Naive B cell (primary cell): Measurements from ENCODE around the gene NYAP1. TPM values are rescaled to one million over a fixed set of nuclear protein-coding genes. Genes with fewer than 3 reads are reported as not detected.
A peak's percentile ranks its signal among the peaks of the same experiment; 100 is the strongest.
"Not testable (repeated sequence)": the region's sequence is repeated elsewhere in the genome, so short reads cannot be mapped to it uniquely, and the experiment has no call there.

Source experiments
- ATAC-seq, 2 donors: fragments of 150-1000 bp; cut with Tn5 transposase; 2 replicates each; pipeline ENCODE4 v1.10.0; 2021; ENCODE audit warnings: low read depth in 2 of 2, mild to moderate bottlenecking in 2 of 2, moderate library complexity in 2 of 2
- DNase-seq: peaks from one replicate; pipeline ENCODE4 v3.0.0; 2022
- H3K27ac Mint-ChIP-seq, 6 donors: one replicate each; pipeline ENCODE4 v1.8.0; 2020 to 2022; ENCODE audit warnings: mild to moderate bottlenecking in 6 of 6, mixed read lengths in 6 of 6, moderate library complexity in 5 of 6, inconsistent platforms in 2 of 6
- H3K27me3 Mint-ChIP-seq, 3 donors: one replicate each; pipeline ENCODE4 v1.8.0; 2021 to 2022; ENCODE audit warnings: mixed read lengths in 3 of 3, mild to moderate bottlenecking in 1 of 3
- H3K36me3 Mint-ChIP-seq, 2 donors: one replicate each; pipeline ENCODE4 v1.8.0; 2020 to 2022; ENCODE audit warnings: mixed read lengths in 2 of 2, inconsistent platforms in 1 of 2, mild to moderate bottlenecking in 1 of 2
- H3K4me1 Mint-ChIP-seq, 3 donors: one replicate each; pipeline ENCODE4 v1.8.0; 2020 to 2022; ENCODE audit warnings: mixed read lengths in 3 of 3, inconsistent platforms in 1 of 3, mild to moderate bottlenecking in 1 of 3, moderate library complexity in 1 of 3
- H3K4me3 Mint-ChIP-seq, 8 donors: one replicate each; pipeline ENCODE4 v1.8.0; 2020 to 2022; ENCODE audit warnings: mild to moderate bottlenecking in 8 of 8, mixed read lengths in 8 of 8, moderate library complexity in 8 of 8, inconsistent platforms in 2 of 8
- H3K9me3 Mint-ChIP-seq, 7 donors: one replicate each; pipeline ENCODE4 v1.8.0; 2020 to 2022; ENCODE audit warnings: mixed read lengths in 7 of 7, mild to moderate bottlenecking in 5 of 7, inconsistent platforms in 2 of 7, moderate library complexity in 1 of 7
- polyA plus RNA-seq, 6 donors: library from polyadenylated mRNA; unstranded; fragments of 300-500 nt; fragmentation: Illumina TruSeq; gene quantifications; one replicate each; pipeline ENCODE4 v1.2.3, GENCODE V29; 2021; ENCODE audit warnings: low read depth in 6 of 6

Gene NYAP1
- polyA plus RNA-seq, 6 donors from 2014 or later: not detected

DNA sequence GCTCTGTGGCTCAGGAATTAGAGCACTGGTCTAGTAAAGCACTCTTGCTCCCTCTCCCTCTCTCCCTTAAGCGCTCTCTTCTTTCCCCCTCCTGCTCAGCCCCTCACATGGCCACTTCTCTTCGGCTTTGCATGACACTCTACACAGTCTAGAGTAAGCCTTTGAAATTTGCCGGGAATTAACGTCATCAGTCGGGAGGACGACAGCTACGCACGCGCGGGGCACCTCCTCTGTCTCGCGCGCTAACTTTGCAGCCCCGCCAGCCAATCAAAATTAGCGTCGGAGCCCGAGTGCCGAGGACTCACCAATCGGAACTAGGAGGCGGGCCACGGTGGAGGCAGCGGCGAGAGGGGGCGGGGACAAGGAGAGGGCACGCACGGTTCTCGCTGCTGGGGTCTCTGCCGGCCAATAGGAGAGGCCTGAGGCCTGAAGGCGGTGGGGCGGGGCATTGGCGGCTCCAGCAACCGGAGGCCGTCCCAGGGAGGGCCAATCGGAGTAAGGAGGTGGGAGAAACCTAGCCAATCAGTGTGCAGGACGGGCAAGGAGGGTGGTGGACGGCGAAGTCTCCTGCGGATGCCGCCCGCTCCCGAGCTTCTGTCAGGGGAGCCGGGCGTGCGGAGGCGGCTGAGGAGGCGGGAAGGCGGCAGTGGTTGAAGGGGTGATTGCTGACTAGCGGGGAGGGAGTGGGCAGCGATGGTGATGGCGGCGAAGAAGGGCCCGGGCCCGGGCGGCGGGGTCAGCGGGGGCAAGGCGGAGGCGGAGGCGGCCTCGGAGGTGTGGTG is 55.1 kb downstream of the NYAP1 start, which contains the start of gene AGFG2:
TSS of gene AGFG2 (plus strand) at position 550 of the 782 bp plus-strand sequence. CDS start at position 694, 144 bp downstream.
- H3K36me3 Mint-ChIP-seq: no peaks in the 10 kb centered on the region
- DNase-seq: peak; percentile 100
- peaks cover 19 to 27% (median 27%) of the 10 kb centered on the region in 3 donors for H3K4me1 Mint-ChIP-seq

DNA sequence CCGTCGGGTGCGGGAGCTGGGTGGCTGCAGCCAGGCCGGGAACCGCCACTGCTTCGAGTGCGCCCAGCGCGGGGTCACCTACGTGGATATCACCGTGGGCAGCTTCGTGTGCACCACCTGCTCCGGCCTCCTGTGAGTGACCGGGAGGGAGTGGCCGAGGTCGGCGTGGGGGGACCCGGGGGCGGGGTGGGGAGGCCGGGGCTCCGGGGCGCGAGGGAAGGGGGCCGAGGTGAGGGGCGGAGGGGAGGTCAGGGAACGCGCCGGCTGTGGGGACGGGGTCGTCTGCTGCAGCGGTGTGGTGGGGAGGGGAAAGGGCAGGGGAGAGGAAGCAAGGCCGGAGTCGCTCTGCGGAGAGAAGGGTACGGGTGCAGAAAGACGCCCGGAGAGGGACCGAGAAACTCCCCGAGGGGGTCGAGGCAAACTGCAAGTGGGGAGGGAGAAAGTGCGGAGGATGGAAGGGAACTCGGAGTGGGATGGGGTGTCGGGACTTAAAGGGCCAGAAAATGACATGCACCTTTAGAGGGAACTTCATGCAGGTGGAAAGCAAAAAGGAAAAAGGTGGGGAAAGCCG is 55.8 kb downstream of the NYAP1 start:
- H3K27ac Mint-ChIP-seq: peak overlapping the region in 4 of 6 donors; percentile 16 to 92 (median 72)
- no peaks in the 10 kb centered on the region for H3K9me3 Mint-ChIP-seq
- no peaks in the 10 kb centered on the region for H3K36me3 Mint-ChIP-seq
- H3K4me1 Mint-ChIP-seq: peaks cover 24 to 27% (median 27%) of the 10 kb centered on the region in 3 donors
- ATAC-seq (no peak), DNase-seq (no peak)
- H3K4me3 Mint-ChIP-seq: peak overlapping the region; percentile 86 to 99 (median 98)
- H3K27me3 Mint-ChIP-seq: no peaks in the 10 kb centered on the region

More for the DNA sequence above, 55.1 kb downstream of the NYAP1 start, which contains the start of gene AGFG2:
- Mint-ChIP-seq H3K27ac (peak within 1 kb of the TSS; percentile 40 to 95 (median 88)), H3K4me3 (peak within 1 kb of the TSS; percentile 86 to 99 (median 98)), H3K9me3 (no peaks in the 10 kb centered on the region), H3K27me3 (no peaks in the 10 kb centered on the region)
- ATAC-seq: peak; percentile 94 to 96

DNA sequence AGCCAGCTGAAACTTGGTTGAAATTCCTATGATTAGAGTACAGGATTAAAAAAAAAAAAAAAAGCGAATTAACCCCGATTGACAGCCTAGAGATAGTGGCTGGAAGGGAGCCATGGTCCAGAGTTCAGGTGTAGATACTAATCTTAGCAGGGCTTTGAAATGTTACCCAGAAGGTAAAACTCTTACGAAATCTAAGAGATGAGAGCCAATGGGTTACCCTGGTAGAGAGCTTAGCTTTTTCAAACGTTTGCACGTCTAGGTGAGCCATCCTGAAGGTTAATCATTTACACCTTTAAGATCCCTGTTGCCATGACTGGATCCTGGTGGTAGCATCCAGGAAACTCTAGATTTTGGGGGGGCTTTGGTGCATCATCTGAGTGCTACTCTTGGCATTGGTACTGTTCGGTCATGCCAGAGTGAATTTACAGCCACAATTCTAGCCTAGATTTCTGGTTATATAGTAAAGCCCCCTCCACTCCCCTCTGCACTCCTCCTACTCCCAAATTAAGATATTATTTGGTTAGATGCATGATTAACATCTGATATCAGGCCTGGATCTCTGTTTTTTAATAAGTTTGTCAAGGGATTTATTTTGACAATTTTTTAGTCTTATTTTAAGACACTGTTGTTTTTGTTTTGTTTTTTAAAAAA is 56.5 kb downstream of the NYAP1 start:
- Mint-ChIP-seq H3K36me3 (no peaks in the 10 kb centered on the region), H3K4me3 (peak overlapping the region; percentile 85 to 98 (median 92)), H3K4me1 (peaks cover 27 to 31% (median 28%) of the 10 kb centered on the region in 3 donors), H3K27ac (peak overlapping the region in 1 of 6 donors; percentile 16), H3K27me3 (no peaks in the 10 kb centered on the region), H3K9me3 (no peaks in the 10 kb centered on the region)
- no peak for ATAC-seq
- DNase-seq: no peak

DNA sequence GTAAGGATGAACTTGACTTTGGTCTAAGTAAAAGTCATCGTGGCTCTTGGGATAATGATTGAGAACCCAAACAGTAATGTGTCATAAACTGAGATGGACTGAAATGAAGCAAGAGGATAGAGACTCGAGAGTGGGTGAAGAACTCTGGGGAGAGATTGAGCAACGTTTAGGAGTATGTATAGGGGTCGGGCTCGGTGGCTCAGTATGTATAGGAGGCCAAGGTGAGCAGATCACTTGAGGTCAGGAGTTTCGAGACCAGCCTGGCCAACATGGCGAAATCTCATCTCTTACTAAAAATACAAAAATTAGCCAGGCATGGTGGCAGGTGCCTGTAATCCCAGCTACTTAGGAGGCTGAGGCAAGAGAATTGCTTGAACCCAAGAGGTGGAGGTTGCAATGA is 57.6 kb downstream of the NYAP1 start:
- not testable (repeated sequence) for H3K36me3 Mint-ChIP-seq, DNase-seq, H3K9me3 Mint-ChIP-seq, H3K27me3 Mint-ChIP-seq, ATAC-seq, H3K27ac Mint-ChIP-seq
- Mint-ChIP-seq H3K4me3 (peak overlapping the region in 4 of 8 donors; percentile 26 to 86 (median 56)), H3K4me1 (peaks cover 27 to 38% (median 31%) of the 10 kb centered on the region in 3 donors)

DNA sequence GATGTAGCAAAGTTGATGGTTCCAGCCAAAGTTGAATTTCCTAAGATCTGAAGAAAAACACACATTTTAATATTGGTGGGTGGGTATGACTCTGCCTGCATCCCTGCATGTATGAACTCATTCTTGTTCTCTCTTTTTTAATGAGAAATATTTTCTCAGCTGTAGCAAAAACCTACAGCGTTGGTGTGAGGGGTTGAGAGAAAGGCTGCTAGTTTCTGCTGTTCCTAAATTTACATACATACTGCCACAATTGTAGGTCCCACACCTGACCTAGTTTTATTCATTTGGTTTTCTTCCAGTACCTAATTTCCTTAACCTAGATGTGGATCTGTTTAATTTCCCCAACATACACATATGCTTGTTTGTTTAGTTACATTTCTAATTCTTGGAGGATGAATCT is 59.9 kb downstream of the NYAP1 start:
- ATAC-seq (no peak), DNase-seq (no peak)
- no peaks in the 10 kb centered on the region for H3K27me3 Mint-ChIP-seq
- H3K9me3 Mint-ChIP-seq: no peaks in the 10 kb centered on the region
- H3K4me1 Mint-ChIP-seq: peaks cover 34 to 48% (median 45%) of the 10 kb centered on the region in 3 donors
- no peak overlapping the region for H3K27ac Mint-ChIP-seq
- H3K36me3 Mint-ChIP-seq: no peaks in the 10 kb centered on the region
- peak overlapping the region in 1 of 8 donors; percentile 55 for H3K4me3 Mint-ChIP-seq

DNA sequence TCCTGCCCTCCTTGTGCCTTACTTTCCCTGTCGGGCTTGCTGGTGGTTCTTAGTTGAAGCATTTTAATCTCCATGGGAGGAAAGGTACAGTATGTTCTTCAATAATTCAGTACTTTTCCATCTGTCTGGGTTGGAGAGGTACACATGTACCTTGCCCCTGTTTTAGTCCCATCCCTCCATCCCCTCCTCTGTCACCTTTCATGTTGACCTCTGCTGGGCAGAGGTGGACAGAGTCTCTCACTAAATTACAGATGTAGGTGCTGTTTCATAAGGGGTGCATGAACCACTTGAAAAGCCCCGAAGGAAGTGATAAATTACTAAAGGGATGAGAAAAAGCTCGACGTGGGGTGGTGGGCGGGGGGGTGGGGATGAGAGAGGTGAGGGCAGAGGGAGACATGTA is 60.7 kb downstream of the NYAP1 start:
- Mint-ChIP-seq H3K4me1 (peaks cover 27 to 47% (median 44%) of the 10 kb centered on the region in 3 donors), H3K27me3 (no peaks in the 10 kb centered on the region), H3K9me3 (no peaks in the 10 kb centered on the region), H3K36me3 (no peaks in the 10 kb centered on the region), H3K27ac (peak overlapping the region in 1 of 6 donors; percentile 50), H3K4me3 (peak overlapping the region in 1 of 8 donors; percentile 55)
- DNase-seq: no peak
- no peak for ATAC-seq

Other genes starting within 250 kb of the NYAP1 start
- 10 to 100 TPM in 1 of 6 donors, 1 to 10 TPM in 5; 5.0 to 10.3 (median 8.5) TPM for gene SPDYE3, start 176.2 kb upstream of the NYAP1 start, polyA plus RNA-seq
- 10 to 100 TPM in 2 of 6 donors, 1 to 10 TPM in 4; 3.5 to 28.7 (median 7.0) TPM for gene PILRB, start 125.8 kb upstream of the NYAP1 start, polyA plus RNA-seq
- 1 to 10 TPM in 1 of 6 donors, under 1 TPM in 4, not detected in 1; 0.53 to 1.8 (median 0.53) TPM for gene PILRA, start 110.4 kb upstream of the NYAP1 start, polyA plus RNA-seq
- gene ZCWPW1, start 55.2 kb upstream of the NYAP1 start, polyA plus RNA-seq: 10 to 100 TPM in 5 of 6 donors, 1 to 10 TPM in 1; 9.4 to 24.9 (median 13.3) TPM
- gene MEPCE, start 54.1 kb upstream of the NYAP1 start, polyA plus RNA-seq: 10 to 100 TPM; 10.9 to 24.6 (median 19.5) TPM
- gene PPP1R35, start 47.4 kb upstream of the NYAP1 start, polyA plus RNA-seq: 10 to 100 TPM; 21.8 to 46.8 (median 27.5) TPM
- under 1 TPM in 1 of 6 donors, not detected in 5; 0.45 TPM for gene SPACDR, start 19.7 kb upstream of the NYAP1 start, polyA plus RNA-seq
- gene TSC22D4, start 4.7 kb upstream of the NYAP1 start, polyA plus RNA-seq: 10 to 100 TPM; 17.5 to 23.6 (median 20.7) TPM
- 1 to 10 TPM in 5 of 6 donors, not detected in 1; 3.1 to 5.9 (median 4.1) TPM for gene AGFG2, start 55.3 kb downstream of the NYAP1 start, polyA plus RNA-seq
- gene SAP25, start 90.0 kb downstream of the NYAP1 start, polyA plus RNA-seq: not detected
- gene LRCH4, start 102.2 kb downstream of the NYAP1 start, polyA plus RNA-seq: 100 to 1,000 TPM in 4 of 6 donors, 10 to 100 TPM in 2; 81.4 to 172 (median 106) TPM
- 1 to 10 TPM in 2 of 6 donors, under 1 TPM in 3, not detected in 1; 0.13 to 1.7 (median 0.89) TPM for gene FBXO24, start 102.4 kb downstream of the NYAP1 start, polyA plus RNA-seq
- gene PCOLCE, start 118.4 kb downstream of the NYAP1 start, polyA plus RNA-seq: 1 to 10 TPM in 1 of 6 donors, under 1 TPM in 4, not detected in 1; 0.23 to 1.1 (median 0.86) TPM
- gene MOSPD3, start 128.6 kb downstream of the NYAP1 start, polyA plus RNA-seq: 10 to 100 TPM in 5 of 6 donors, 1 to 10 TPM in 1; 7.7 to 18.2 (median 13.1) TPM
- gene TFR2, start 157.6 kb downstream of the NYAP1 start, polyA plus RNA-seq: 1 to 10 TPM in 1 of 6 donors, under 1 TPM in 3, not detected in 2; 0.58 to 1.3 (median 0.65) TPM
- gene ACTL6B, start 172.5 kb downstream of the NYAP1 start, polyA plus RNA-seq: not detected
- gene GNB2, start 189.8 kb downstream of the NYAP1 start, polyA plus RNA-seq: 10 to 100 TPM; 46.2 to 65.4 (median 56.2) TPM
- 1 to 10 TPM in 4 of 6 donors, under 1 TPM in 2; 0.69 to 2.9 (median 1.2) TPM for gene GIGYF1, start 210.3 kb downstream of the NYAP1 start, polyA plus RNA-seq
- gene POP7, start 222.2 kb downstream of the NYAP1 start, polyA plus RNA-seq: 10 to 100 TPM; 25.3 to 41.0 (median 34.6) TPM
- not detected for gene EPO, start 236.5 kb downstream of the NYAP1 start, polyA plus RNA-seq
- gene ZAN, start 249.7 kb downstream of the NYAP1 start, polyA plus RNA-seq: not detected